HCT116 (cell line): Measurements from ENCODE around the gene AXIN2. TPM values are rescaled to one million over a fixed set of nuclear protein-coding genes. Genes with fewer than 3 reads are reported as not detected.

Experiments
- ATAC-seq: fragments of 200-7000 bp; cut with Tn5 transposase; 2 replicates; pipeline ENCODE4 v1.9.1; 2020; ENCODE audit warnings: mild to moderate bottlenecking, moderate library complexity
- BruUV-seq: library from RNA; stranded (reverse); fragments of 400-500 nt; replicated peaks from 2 replicates; lab custom pipeline; 2021; lab: Mats Ljungman, UMichigan
- CTCF ChIA-PET: fragments of 300-600 bp; sonication (Branson Sonifier 250); formaldehyde crosslinking; loops from one replicate; lab custom pipeline; 2021; ENCODE audit warnings: antibody characterized with exemption; lab: Charles Lee
- POLR2A ChIA-PET: fragments of 300-600, 350-600 bp; sonication (Branson Sonifier 250); formaldehyde crosslinking; loops from one replicate; lab custom pipeline; 2021; ENCODE audit warnings: antibody characterized with exemption; lab: Charles Lee
- RAD21 ChIA-PET, 2 experiments: fragments of 300-600 bp; sonication (Branson Sonifier 250); formaldehyde crosslinking; loops; one replicate each; lab custom pipeline; 2023; ENCODE audit warnings: low total read pairs in 2 of 2; ENCODE audit not compliant: uncharacterized antibody in 2 of 2, unreplicated experiment in 2 of 2, low non-redundant PET in 1 of 2; lab: Charles Lee
- DNase-seq: peaks from one replicate; pipeline ENCODE4 v3.0.0-alpha.2; 2010; ENCODE audit warnings: low read depth, low spot score
- H2AFZ ChIP-seq: fragments of 200-600 bp; shearing (Covaris generic), sonication (generic); 2 replicates; pipeline ENCODE4 v1.6.1; 2017; ENCODE audit warnings: low read depth, mixed run types, mixed read lengths, antibody characterized with exemption, low read length; ENCODE audit not compliant: poor library complexity, severe bottlenecking
- H3K27ac ChIP-seq: 2 replicates; pipeline ENCODE4 v1.5.1; 2012; ENCODE audit warnings: low read depth, low read length
- H3K27me3 ChIP-seq: fragments of 200-600 bp; sonication (generic); 2 replicates; pipeline ENCODE4 v1.6.1; 2016; ENCODE audit warnings: mixed run types, low read length, mixed read lengths; ENCODE audit not compliant: insufficient read depth
- H3K36me3 ChIP-seq, 2 experiments: fragments of 200-500 bp in 1 of 2; fragments of 200-600 bp in 1 of 2; sonication (Bioruptor generic) in 1 of 2; sonication (generic) in 1 of 2; 2 replicates each; pipeline versions ENCODE4 v1.5.1 to v1.6.1; 2014 to 2016; ENCODE audit warnings: low read length in 2 of 2, inconsistent platforms in 1 of 2, mixed read lengths in 1 of 2, mixed run types in 1 of 2; ENCODE audit not compliant: insufficient read depth in 2 of 2, control insufficient read depth in 1 of 2
- H3K4me1 ChIP-seq, 2 experiments: fragments of 200-600 bp in 1 of 2; sonication (generic) in 1 of 2; 2 replicates each; pipeline versions ENCODE4 v1.5.1 to v1.6.1; 2012 to 2017; ENCODE audit warnings: low read length in 2 of 2, inconsistent platforms in 1 of 2, mild to moderate bottlenecking in 1 of 2, mixed read lengths in 1 of 2, mixed run types in 1 of 2, moderate library complexity in 1 of 2; ENCODE audit not compliant: insufficient read depth in 2 of 2, control insufficient read depth in 1 of 2
- H3K4me2 ChIP-seq: fragments of 200-600 bp; sonication (generic); 2 replicates; pipeline ENCODE4 v1.6.1; 2017; ENCODE audit warnings: mixed run types, low read length, mixed read lengths
- H3K4me3 ChIP-seq, 2 experiments: fragments of 200-600 bp in 1 of 2; sonication (generic) in 1 of 2; replicated peaks in 1 of 2; 2 replicates each; pipeline ENCODE4 v1.5.1; 2011 to 2016; ENCODE audit warnings: low read length in 2 of 2, control low read depth in 1 of 2, low read depth in 1 of 2, mild to moderate bottlenecking in 1 of 2, mixed read lengths in 1 of 2, mixed run types in 1 of 2
- H3K79me2 ChIP-seq: fragments of 200-600 bp; sonication (generic); 2 replicates; pipeline ENCODE4 v1.6.1; 2017; ENCODE audit warnings: mild to moderate bottlenecking, mixed run types, low read length, moderate library complexity, mixed read lengths; ENCODE audit not compliant: insufficient read depth
- H3K9ac ChIP-seq: fragments of 200-600 bp; sonication (generic); 2 replicates; pipeline ENCODE4 v1.6.1; 2016; ENCODE audit warnings: low read length, mixed read lengths
- H3K9me2 ChIP-seq: fragments of 200-600 bp; sonication (generic), shearing (Covaris generic); 2 replicates; pipeline ENCODE4 v1.6.1; 2017; ENCODE audit warnings: mixed run types, mild to moderate bottlenecking, moderate library complexity; ENCODE audit not compliant: insufficient read depth
- H3K9me3 ChIP-seq, 2 experiments: fragments of 200-500 bp in 1 of 2; fragments of 200-600 bp in 1 of 2; sonication (Bioruptor generic) in 1 of 2; sonication (generic) in 1 of 2; 2 replicates each; pipeline ENCODE4 v1.6.1; 2014 to 2017; ENCODE audit warnings: low read length in 2 of 2, mixed read lengths in 2 of 2, inconsistent platforms in 1 of 2, low read depth in 1 of 2, mild to moderate bottlenecking in 1 of 2, mixed run types in 1 of 2, moderate library complexity in 1 of 2; ENCODE audit not compliant: control insufficient read depth in 1 of 2, insufficient read depth in 1 of 2
- H4K20me1 ChIP-seq: fragments of 200-600 bp; sonication (generic), shearing (Covaris generic); 2 replicates; pipeline ENCODE4 v1.6.1; 2017; ENCODE audit warnings: mixed run types, mild to moderate bottlenecking, moderate library complexity; ENCODE audit not compliant: insufficient read depth
- CBX3 ChIP-seq: IDR thresholded peaks from 2 replicates; pipeline ENCODE4 v1.6.1; 2012; ENCODE audit warnings: low read depth
- EZH2 ChIP-seq: fragments of 200-600 bp; sonication (generic); IDR thresholded peaks from 2 replicates; pipeline ENCODE4 v1.6.1; 2017; ENCODE audit warnings: antibody characterized with exemption, mixed run types
- JUND ChIP-seq: IDR thresholded peaks from 2 replicates; pipeline ENCODE4 v1.6.1; 2012
- POLR2A ChIP-seq: IDR thresholded peaks from 2 replicates; pipeline ENCODE4 v1.7.0; 2011; ENCODE audit warnings: borderline replicate concordance; ENCODE audit not compliant: insufficient read depth, insufficient read length; ENCODE audit errors: extremely low read depth
- POLR2AphosphoS5 ChIP-seq: IDR thresholded peaks from 2 replicates; pipeline ENCODE4 v1.6.1; 2011; ENCODE audit warnings: mild to moderate bottlenecking, low read depth, low read length, moderate library complexity
- SIN3A ChIP-seq: IDR thresholded peaks from 2 replicates; pipeline ENCODE4 v1.6.1; 2012; ENCODE audit warnings: low read depth
- SP1 ChIP-seq: IDR thresholded peaks from 2 replicates; pipeline ENCODE4 v1.6.1; 2012; ENCODE audit warnings: low read depth
- TCF7L2 ChIP-seq: IDR thresholded peaks from 2 replicates; pipeline ENCODE4 v1.7.0; 2011; ENCODE audit warnings: borderline replicate concordance, inconsistent platforms; ENCODE audit not compliant: insufficient read depth, insufficient read length; ENCODE audit errors: extremely low read depth
- ZFX ChIP-seq: fragments of 450-650 bp; IDR thresholded peaks from 2 replicates; pipeline ENCODE4 v1.6.1; 2017
- ZNF274 ChIP-seq: fragments of 200-500 bp; sonication (Bioruptor generic); IDR thresholded peaks from 2 replicates; pipeline ENCODE4 v1.6.1; 2014; ENCODE audit warnings: mild to moderate bottlenecking, low read depth, low read length, inconsistent platforms
- intact Hi-C: fragments of 100-400 bp; cut with micrococcal nuclease; formaldehyde crosslinking; loops from 2 replicates; pipeline ENCODE4 v1.10.0; 2022
- total RNA-seq: library from RNA; stranded (reverse); gene quantifications from one replicate; pipeline ENCODE4 v1.2.1, GENCODE V29; 2021; ENCODE audit not compliant: unreplicated experiment
- TF ChIP-seq, protein P1 (sequence below): IDR thresholded peaks from 2 replicates; pipeline ENCODE4 v1.6.1; 2012; ENCODE audit warnings: low read depth

AXIN2 gene
- total RNA-seq, 1 experiment from 2014 or later, result 7.1 TPM

DNA sequence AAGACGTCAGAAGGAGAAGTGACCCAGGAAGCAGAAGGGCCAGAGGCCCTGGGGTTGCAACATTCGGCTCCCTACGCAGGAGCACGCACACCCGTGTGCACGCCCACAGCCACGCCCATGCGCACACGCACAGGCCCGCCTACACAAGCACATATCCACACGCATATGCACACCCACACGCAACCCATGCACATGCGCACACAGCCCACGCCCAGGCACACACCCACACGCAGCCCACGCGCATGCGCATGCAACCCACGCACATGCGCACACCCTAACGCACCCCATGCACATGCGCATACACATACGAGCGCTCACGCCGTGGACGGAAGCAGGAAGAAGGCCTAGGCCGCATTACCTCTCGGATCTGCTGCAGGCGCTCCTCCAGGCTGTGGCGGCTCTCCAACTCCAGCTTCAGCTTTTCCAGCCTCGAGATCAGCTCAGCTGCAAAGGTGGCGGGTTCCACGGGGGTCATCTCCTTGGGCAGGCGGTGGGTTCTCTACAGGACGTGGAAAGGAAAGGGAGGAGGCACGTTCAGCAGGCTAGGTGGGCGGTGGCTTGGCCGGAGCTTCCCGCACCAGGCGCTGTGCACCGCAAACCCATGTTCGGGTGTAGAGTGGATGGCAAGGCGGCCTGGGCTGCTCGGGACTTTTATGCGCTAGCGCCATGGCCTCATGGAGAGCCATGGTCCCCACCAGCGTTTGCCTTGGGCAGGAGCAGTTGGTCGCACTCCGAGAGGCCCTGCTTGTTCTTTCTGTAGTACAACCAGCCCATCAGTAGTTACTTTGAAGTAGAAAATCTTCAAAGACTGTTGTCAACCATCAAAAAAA is 23.4 kb downstream of the AXIN2 start (continued):
- TF ChIP-seq, protein P1, sequence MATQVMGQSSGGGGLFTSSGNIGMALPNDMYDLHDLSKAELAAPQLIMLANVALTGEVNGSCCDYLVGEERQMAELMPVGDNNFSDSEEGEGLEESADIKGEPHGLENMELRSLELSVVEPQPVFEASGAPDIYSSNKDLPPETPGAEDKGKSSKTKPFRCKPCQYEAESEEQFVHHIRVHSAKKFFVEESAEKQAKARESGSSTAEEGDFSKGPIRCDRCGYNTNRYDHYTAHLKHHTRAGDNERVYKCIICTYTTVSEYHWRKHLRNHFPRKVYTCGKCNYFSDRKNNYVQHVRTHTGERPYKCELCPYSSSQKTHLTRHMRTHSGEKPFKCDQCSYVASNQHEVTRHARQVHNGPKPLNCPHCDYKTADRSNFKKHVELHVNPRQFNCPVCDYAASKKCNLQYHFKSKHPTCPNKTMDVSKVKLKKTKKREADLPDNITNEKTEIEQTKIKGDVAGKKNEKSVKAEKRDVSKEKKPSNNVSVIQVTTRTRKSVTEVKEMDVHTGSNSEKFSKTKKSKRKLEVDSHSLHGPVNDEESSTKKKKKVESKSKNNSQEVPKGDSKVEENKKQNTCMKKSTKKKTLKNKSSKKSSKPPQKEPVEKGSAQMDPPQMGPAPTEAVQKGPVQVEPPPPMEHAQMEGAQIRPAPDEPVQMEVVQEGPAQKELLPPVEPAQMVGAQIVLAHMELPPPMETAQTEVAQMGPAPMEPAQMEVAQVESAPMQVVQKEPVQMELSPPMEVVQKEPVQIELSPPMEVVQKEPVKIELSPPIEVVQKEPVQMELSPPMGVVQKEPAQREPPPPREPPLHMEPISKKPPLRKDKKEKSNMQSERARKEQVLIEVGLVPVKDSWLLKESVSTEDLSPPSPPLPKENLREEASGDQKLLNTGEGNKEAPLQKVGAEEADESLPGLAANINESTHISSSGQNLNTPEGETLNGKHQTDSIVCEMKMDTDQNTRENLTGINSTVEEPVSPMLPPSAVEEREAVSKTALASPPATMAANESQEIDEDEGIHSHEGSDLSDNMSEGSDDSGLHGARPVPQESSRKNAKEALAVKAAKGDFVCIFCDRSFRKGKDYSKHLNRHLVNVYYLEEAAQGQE, result no peak
- no peak for TF ChIP-seq POLR2AphosphoS5
- no peak for TF ChIP-seq ZFX
- no peak for TF ChIP-seq TCF7L2
- no peak for TF ChIP-seq CBX3
- no peak for TF ChIP-seq EZH2

DNA sequence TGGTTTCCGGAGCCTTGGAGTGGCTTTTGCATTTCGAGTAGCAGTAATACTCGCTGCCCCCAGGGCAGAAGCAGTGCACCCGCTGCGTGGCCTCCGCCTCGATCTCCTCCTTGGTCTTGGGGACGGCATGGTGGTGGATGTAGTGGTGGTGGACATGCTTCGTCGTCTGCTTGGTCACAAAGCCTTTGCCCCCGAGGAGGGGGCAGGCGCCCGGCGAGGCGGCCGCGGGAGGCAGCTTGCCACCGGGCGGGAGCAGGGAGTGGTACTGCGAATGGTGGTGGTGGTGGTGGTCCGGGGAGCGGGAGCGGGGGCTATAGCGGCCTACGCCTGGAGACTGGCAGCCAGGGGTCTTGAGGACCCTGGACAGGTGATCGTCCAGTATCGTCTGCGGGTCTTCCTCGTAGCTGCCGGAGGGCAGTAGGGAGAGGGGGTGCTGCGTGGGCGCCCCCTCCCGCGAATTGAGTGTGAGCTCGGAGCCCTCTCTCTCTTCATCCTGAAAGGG is 24.1 kb downstream of the AXIN2 start:
- Histone ChIP-seq H3K36me3 (peaks cover 18 to 82% of the 10 kb centered on the region in 2 experiments), H3K27me3 (no peaks in the 10 kb centered on the region), H3K4me3 (no peak overlapping the region), H3K4me2 (no peak overlapping the region), H3K79me2 (no peaks in the 10 kb centered on the region), H2AFZ (no peak overlapping the region), H3K27ac (no peak overlapping the region), H3K9me3 (no peaks in the 10 kb centered on the region), H3K9me2 (no peaks in the 10 kb centered on the region)
- POLR2A ChIA-PET, result no interaction called here
- no TSS peak for BruUV-seq
- ATAC-seq (no peak), DNase-seq (no peak)
- CTCF ChIA-PET, result no interaction called here
- RAD21 ChIA-PET, result no interaction called here
- TF ChIP-seq POLR2A (no peak), JUND (no peak), SIN3A (no peak), ZNF274 (no peak), SP1 (no peak), TCF7L2 (no peak)
- TF ChIP-seq, all 23 proteins: peak for 0
- Histone ChIP-seq H3K4me1 (peaks cover 2 to 17% of the 10 kb centered on the region in 2 experiments; a peak in 3 of 4 replicates), H4K20me1 (no peaks in the 10 kb centered on the region), H3K9ac (no peak overlapping the region)
- intact Hi-C loops, result no loop called here
